ENCODE results near the gene KBTBD6.
"Not testable (repeated sequence)": the region's sequence is repeated elsewhere in the genome, so short reads cannot be mapped to it uniquely, and the experiment has no call there.

The KBTBD6 gene

GRCh38 chr13:41131660-41132511 is 716 bp downstream of the KBTBD6 start:
- DNase-seq, result not testable (repeated sequence)

GRCh38 chr13:41131189-41131588 is 1.4 kb downstream of the KBTBD6 start:
- not testable (repeated sequence) for DNase-seq

GRCh38 chr13:41130356-41130755 is 2.2 kb downstream of the KBTBD6 start:
- DNase-seq, result no peak

GRCh38 chr13:41127701-41128100 is 4.9 kb downstream of the KBTBD6 start:
- DNase-seq, result no peak

- no peak for DNase-seq
Observed at GRCh38 chr13:41122838-41123237, 9.8 kb downstream of the KBTBD6 start.

DNA sequence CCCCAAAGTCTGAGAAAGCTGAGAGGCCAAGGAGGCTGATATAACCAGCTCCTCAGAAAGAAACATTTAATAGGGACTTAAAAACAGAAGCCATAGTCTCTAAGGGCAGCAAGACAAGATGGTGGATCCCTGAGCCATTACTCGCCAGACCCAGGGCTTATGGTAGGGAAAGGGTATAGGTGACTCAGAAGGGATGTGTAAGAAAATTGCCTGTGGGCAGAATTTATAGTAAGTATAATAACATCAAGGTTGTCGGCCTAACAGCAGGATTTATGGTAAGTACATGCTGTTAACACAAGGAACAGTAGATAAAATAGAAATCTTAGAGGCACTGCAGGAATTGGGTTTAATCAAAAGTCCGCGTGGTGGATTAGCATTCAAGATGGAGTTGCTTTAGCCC is 14.7 kb downstream of the KBTBD6 start:
- no peak for DNase-seq

DNA sequence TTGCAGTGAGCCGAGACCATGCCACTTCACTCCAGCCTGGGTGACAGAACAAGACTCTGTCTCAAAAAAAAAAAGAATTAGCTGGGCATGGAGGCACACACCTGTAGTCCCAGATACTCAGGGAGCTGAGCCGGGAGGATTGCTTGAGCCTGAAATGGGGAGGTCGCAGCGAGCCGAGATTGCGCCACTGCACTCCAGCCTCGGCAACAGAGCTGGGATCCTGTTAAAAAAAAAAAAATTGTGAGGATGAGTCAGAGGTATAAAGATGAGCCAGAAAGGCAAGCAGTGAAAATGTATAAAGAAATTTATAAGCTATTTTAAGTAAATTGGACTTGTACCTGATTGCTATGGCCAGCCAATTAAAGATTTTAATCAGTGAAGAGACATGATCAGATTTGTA is 21.1 kb downstream of the KBTBD6 start:
- no peak for DNase-seq

- no peak for DNase-seq
Observed at GRCh38 chr13:41107584-41108014, 25.0 kb downstream of the KBTBD6 start.

GRCh38 chr13:41107104-41107571 is 25.5 kb downstream of the KBTBD6 start:
- DNase-seq, result no peak

DNA sequence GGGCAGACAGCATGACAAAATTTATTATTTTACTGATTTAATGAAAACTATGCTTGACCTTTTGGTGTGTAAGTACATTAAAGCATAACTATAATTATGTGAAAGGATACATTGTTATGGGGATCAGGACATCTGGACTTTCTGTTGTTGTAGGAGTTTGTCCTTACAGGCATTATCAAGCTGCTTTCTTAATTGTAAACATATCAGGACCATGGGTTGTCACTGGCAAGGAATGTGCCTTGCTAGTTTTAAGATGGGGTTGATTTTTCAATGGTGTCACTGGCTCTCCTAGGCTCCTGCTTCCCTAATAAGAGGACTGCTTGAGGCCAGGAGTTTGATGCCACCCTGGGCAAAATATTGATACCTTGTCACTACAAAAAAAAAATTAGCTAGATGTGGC is 32.6 kb downstream of the KBTBD6 start:
- DNase-seq, result no peak

DNA sequence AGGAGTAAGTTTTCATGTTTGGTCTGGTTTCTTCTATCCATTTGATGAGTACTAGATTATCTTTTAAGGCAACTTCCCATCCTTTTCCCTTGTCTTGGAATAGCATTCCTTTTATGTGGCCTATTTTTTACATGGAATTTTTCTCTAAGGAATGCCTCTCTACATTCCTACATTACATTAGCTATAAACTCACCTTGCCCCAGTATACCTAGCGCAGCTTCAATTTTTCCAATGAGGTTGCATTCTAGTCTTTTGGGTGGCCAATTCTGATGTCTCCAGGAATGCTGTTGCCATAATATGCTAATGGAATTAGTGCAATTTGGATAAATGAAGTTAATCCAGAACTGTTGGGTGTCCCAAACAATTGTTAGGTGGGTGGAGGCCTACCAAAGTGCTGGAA is 33.8 kb downstream of the KBTBD6 start:
- DNase-seq, result no peak

GRCh38 chr13:41095681-41096080 is 36.9 kb downstream of the KBTBD6 start:
- not testable (repeated sequence) for DNase-seq

DNA sequence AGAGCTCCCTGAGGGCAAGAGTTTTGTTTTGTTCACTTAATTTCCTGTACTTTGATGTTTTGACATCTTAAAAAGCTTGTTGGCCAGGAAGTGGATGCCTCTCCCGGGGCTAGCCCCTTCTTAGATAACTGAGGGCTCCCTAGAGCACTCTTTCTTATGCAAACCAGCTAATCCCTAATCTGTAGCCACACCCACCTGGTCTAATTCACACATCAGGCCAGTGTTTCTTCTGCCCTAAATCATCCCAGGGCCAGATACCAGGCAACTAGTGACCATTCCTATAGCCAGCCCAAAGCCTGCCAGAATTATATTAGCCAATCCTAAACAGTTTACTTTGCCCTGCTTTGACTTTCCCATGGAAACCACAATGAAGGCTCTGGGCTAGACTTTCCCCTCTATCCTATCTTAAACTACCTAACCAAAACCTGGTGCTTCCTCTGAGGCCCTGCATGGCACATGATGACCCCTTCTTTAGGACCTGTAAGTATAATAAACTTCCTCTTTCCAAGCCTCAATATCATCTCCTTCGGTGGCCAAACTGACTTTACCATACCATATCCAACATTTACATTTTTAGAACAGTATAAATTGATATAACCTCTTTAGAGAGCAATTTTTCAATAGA is 46.5 kb downstream of the KBTBD6 start:
- DNase-seq, result no peak

GRCh38 chr13:41079725-41080124 is 52.9 kb downstream of the KBTBD6 start:
- no peak for DNase-seq

All from fibroblast of upper back skin (primary cell).